SK-N-MC (cell line): ENCODE results near the gene F3.

ENCODE experiments used
- DNase-seq: peaks from one replicate; pipeline ENCODE4 v3.0.0-alpha.2; 2011; ENCODE audit warnings: low read depth, low spot score
- H3K27ac ChIP-seq: fragments of 200-600 bp; sonication (generic); 2 replicates; pipeline ENCODE4 v1.5.1; 2016; ENCODE audit warnings: mixed run types
- H3K36me3 ChIP-seq: fragments of 200-600 bp; sonication (generic); 2 replicates; pipeline ENCODE4 v1.6.1; 2017; ENCODE audit warnings: antibody characterized with exemption, low read length, mixed read lengths; ENCODE audit not compliant: insufficient read depth
- H3K4me3 ChIP-seq: fragments of 200-600 bp; sonication (generic); 2 replicates; pipeline ENCODE4 v1.5.1; 2016
- H3K9ac ChIP-seq: fragments of 200-600 bp; sonication (generic); 2 replicates; pipeline ENCODE4 v1.8.0; 2017; ENCODE audit warnings: mixed run types, mixed read lengths; ENCODE audit not compliant: insufficient read length
- H3K9me3 ChIP-seq: fragments of 200-600 bp; sonication (generic); 2 replicates; pipeline ENCODE4 v1.6.1; 2017; ENCODE audit warnings: low read depth, mild to moderate bottlenecking, antibody characterized with exemption, low read length, moderate library complexity, mixed read lengths
- EZH2 ChIP-seq: fragments of 200-600 bp; sonication (generic); IDR thresholded peaks from one replicate; pipeline ENCODE4 v1.6.1; 2017; ENCODE audit warnings: antibody characterized with exemption
- FOXP2 ChIP-seq: optimal IDR thresholded peaks from 2 replicates; pipeline ENCODE3; 2011; ENCODE audit warnings: mild to moderate bottlenecking, moderate library complexity; ENCODE audit not compliant: insufficient read depth; ENCODE audit errors: extremely low read length, control extremely low read depth
- POLR2AphosphoS5 ChIP-seq: IDR thresholded peaks from 2 replicates; pipeline ENCODE4 v1.6.1; 2012; ENCODE audit warnings: mild to moderate bottlenecking, low read depth, low read length, borderline replicate concordance

The F3 gene

GRCh38 chr1:94554580-94554979 is 13.0 kb upstream of the F3 start:
- no peaks in the 10 kb centered on the region for H3K36me3 ChIP-seq
- H3K4me3 ChIP-seq, result no peak overlapping the region
- no peak overlapping the region for H3K27ac ChIP-seq
- no peaks in the 10 kb centered on the region for H3K9me3 ChIP-seq
- TF ChIP-seq FOXP2 (no peak), EZH2 (no peak), POLR2AphosphoS5 (no peak)
- no peak overlapping the region for H3K9ac ChIP-seq
- no peak for DNase-seq

- Histone ChIP-seq H3K4me3 (no peak overlapping the region), H3K36me3 (no peaks in the 10 kb centered on the region), H3K27ac (no peak overlapping the region), H3K9me3 (no peaks in the 10 kb centered on the region), H3K9ac (no peak overlapping the region)
- no peak for DNase-seq
- TF ChIP-seq FOXP2, result no peak
- TF ChIP-seq EZH2, result no peak
- no peak for TF ChIP-seq POLR2AphosphoS5
These were observed 12.4 kb upstream of the F3 start for GRCh38 chr1:94553931-94554330.

- TF ChIP-seq POLR2AphosphoS5 (no peak), EZH2 (no peak), FOXP2 (no peak)
- H3K36me3 ChIP-seq, result no peaks in the 10 kb centered on the region
- no peak overlapping the region for H3K27ac ChIP-seq
- H3K4me3 ChIP-seq, result peak overlapping the region; percentile 32; the same call in 1 of the 2 replicates
- no peak for DNase-seq
- H3K9me3 ChIP-seq, result no peaks in the 10 kb centered on the region
- H3K9ac ChIP-seq, result no peak overlapping the region
These were observed 11.8 kb upstream of the F3 start for GRCh38 chr1:94553323-94553730.

- Histone ChIP-seq H3K9me3 (no peaks in the 10 kb centered on the region), H3K4me3 (no peak overlapping the region), H3K9ac (no peak overlapping the region), H3K27ac (no peak overlapping the region), H3K36me3 (no peaks in the 10 kb centered on the region)
- TF ChIP-seq EZH2, result no peak
- no peak for TF ChIP-seq FOXP2
- no peak for DNase-seq
These were observed 10.6 kb upstream of the F3 start for GRCh38 chr1:94552071-94552586.

GRCh38 chr1:94551449-94551848 is 9.9 kb upstream of the F3 start:
- Histone ChIP-seq H3K36me3 (no peaks in the 10 kb centered on the region), H3K27ac (no peak overlapping the region), H3K4me3 (no peak overlapping the region), H3K9ac (no peak overlapping the region), H3K9me3 (no peaks in the 10 kb centered on the region)
- TF ChIP-seq EZH2, result no peak
- TF ChIP-seq FOXP2, result no peak
- no peak for TF ChIP-seq POLR2AphosphoS5
- no peak for DNase-seq

- Histone ChIP-seq H3K9ac (no peak overlapping the region), H3K9me3 (no peaks in the 10 kb centered on the region), H3K4me3 (no peak overlapping the region), H3K27ac (no peak overlapping the region), H3K36me3 (no peaks in the 10 kb centered on the region)
- TF ChIP-seq FOXP2 (no peak), POLR2AphosphoS5 (no peak), EZH2 (no peak)
- no peak for DNase-seq
These were observed 9.3 kb upstream of the F3 start for GRCh38 chr1:94550800-94551241.

- TF ChIP-seq POLR2AphosphoS5 (no peak), FOXP2 (no peak), EZH2 (no peak)
- H3K9me3 ChIP-seq, result no peaks in the 10 kb centered on the region
- no peak for DNase-seq
- no peak overlapping the region for H3K27ac ChIP-seq
- H3K4me3 ChIP-seq, result no peak overlapping the region
- H3K9ac ChIP-seq, result no peak overlapping the region
- no peaks in the 10 kb centered on the region for H3K36me3 ChIP-seq
These were observed 8.8 kb upstream of the F3 start for GRCh38 chr1:94550396-94550795.

- no peak for DNase-seq
- Histone ChIP-seq H3K9ac (no peak overlapping the region), H3K27ac (no peak overlapping the region), H3K4me3 (no peak overlapping the region), H3K36me3 (no peaks in the 10 kb centered on the region), H3K9me3 (no peaks in the 10 kb centered on the region)
- no peak for TF ChIP-seq FOXP2
- no peak for TF ChIP-seq POLR2AphosphoS5
- no peak for TF ChIP-seq EZH2
These were observed 8.1 kb upstream of the F3 start for GRCh38 chr1:94549706-94550105.

- no peak overlapping the region for H3K9ac ChIP-seq
- H3K4me3 ChIP-seq, result no peak overlapping the region
- no peaks in the 10 kb centered on the region; the same call in 1 of the 2 replicates for H3K36me3 ChIP-seq
- DNase-seq, result no peak
- no peak overlapping the region for H3K27ac ChIP-seq
- no peak for TF ChIP-seq FOXP2
- no peak for TF ChIP-seq EZH2
- H3K9me3 ChIP-seq, result no peaks in the 10 kb centered on the region
These were observed 3.3 kb upstream of the F3 start for GRCh38 chr1:94544706-94545490.
